Measurements from ENCODE around the gene GJA3. TPM values are rescaled to one million over a fixed set of nuclear protein-coding genes. Genes with fewer than 3 reads are reported as not detected.
A peak's percentile ranks its signal among the peaks of the same experiment; 100 is the strongest.

GJA3 gene
- total RNA-seq = under 1 TPM in 1 of 3 donors, not detected in 2; 0.18 TPM
- total RNA-seq (2013) = 0.09 TPM

DNA sequence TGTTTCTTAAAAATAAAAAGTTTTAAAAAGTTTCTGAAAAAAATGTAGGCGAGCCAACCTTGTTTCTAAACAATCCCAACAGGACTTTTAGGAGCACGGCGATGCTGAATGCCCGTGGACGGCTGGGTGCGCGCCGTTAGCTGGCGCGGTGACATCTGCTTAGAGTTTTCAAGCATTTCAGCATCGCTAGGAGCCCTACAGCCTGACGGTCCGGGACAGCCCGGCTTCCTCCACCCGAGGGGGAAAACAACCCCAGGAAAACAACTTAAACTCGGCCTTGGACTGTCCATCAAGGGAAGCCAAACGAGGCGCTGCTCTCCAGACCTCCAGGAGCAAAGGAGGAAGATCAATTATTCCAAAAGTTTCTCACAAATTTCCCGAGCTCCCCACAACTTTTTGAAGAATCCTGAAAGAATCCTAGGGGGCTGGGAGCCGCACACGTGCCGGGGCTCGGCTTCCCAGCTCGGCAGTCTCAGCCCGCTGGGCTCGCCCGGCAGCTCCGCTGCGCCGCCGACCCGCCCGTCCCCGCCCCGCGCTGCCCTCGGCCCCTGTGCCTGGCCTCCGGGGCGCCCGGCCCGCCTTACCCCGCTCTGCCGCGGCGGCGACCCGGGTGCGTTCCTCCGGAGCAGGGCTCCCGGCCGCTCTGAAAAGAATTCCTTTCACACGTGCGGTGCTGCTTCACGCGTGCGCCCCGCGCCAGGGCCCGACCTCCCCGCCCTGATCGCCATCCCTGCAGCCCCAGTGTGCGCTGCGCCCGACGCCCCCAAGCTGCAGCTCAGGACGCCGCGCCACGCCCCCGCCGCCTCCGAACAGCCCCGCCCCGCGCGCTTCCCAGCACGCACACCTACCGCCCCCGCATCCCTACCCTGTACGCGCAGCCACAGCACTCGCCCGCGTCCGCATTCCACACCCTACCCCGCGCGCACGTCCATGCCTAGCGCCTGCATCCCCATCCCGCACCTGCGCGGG is at the start of gene GJA3:
TSS of gene GJA3 (minus strand) at position 747 of the 969 bp plus-strand sequence. CDS start 17,764 bp downstream, outside the sequence.
- no peaks in the 10 kb centered on the region for H3K9me3 ChIP-seq (ENCODE audit: control insufficient read depth, insufficient read depth, low read length)
- H3K4me3 ChIP-seq (ENCODE audit: low read length) = peak within 1 kb of the TSS; percentile 23
- intact Hi-C loops (cut with micrococcal nuclease) = no loop called here
- no peaks in the 10 kb centered on the region for H3K36me3 ChIP-seq (ENCODE audit: control insufficient read depth, insufficient read depth, low read length)
- Mint-ChIP-seq H3K9me3 (no peaks in the 10 kb centered on the region), H3K4me3 (peak within 1 kb of the TSS; percentile 83), H3K27me3 (ENCODE audit: low read depth in 2 of 2) (peaks cover 30 to 39% of the 10 kb centered on the region in 2 donors), H3K36me3 (no peaks in the 10 kb centered on the region), H3K27ac (no peak within 1 kb of the TSS), H3K4me1 (peaks cover 4 to 13% of the 10 kb centered on the region in 2 donors)
- peak; percentile 45 to 47 (median 46) for ATAC-seq
- peaks cover 10% of the 10 kb centered on the region for H3K4me1 ChIP-seq (ENCODE audit: control insufficient read depth, insufficient read depth, low read length)
- no peak within 1 kb of the TSS for H3K27ac ChIP-seq (ENCODE audit: low read length)
- H3K27me3 ChIP-seq (ENCODE audit: control insufficient read depth, insufficient read depth, low read length) = peaks cover 26% of the 10 kb centered on the region
- TF ChIP-seq, protein P1, sequence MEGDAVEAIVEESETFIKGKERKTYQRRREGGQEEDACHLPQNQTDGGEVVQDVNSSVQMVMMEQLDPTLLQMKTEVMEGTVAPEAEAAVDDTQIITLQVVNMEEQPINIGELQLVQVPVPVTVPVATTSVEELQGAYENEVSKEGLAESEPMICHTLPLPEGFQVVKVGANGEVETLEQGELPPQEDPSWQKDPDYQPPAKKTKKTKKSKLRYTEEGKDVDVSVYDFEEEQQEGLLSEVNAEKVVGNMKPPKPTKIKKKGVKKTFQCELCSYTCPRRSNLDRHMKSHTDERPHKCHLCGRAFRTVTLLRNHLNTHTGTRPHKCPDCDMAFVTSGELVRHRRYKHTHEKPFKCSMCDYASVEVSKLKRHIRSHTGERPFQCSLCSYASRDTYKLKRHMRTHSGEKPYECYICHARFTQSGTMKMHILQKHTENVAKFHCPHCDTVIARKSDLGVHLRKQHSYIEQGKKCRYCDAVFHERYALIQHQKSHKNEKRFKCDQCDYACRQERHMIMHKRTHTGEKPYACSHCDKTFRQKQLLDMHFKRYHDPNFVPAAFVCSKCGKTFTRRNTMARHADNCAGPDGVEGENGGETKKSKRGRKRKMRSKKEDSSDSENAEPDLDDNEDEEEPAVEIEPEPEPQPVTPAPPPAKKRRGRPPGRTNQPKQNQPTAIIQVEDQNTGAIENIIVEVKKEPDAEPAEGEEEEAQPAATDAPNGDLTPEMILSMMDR (IDR thresholded peaks at IDR 0.05) = no peak
- WGBS (ENCODE audit: insufficient coverage) = 1% methylated on average over 93 of the region's 93 CpGs
- DNase-seq = peak in 1 of 2 donors; percentile 69

DNA sequence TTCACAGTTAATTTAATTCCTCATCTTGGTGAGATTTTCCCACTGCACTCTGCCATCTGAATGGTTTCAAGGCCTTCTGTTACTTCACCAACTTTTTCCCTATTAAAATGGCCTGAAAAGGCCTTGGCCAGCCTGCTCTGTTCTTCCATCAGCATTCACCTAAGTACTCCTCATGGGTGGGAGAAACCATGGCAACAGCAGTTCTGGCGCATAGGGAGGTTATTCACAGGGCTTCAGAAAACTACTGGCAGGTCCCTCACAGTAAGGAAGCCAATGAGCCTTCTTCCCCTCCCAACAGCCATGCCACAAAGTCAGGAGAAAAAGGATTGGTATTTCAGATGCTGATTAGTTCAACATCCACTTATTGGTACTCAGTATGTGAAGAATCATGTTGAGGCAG is 49.1 kb upstream of the GJA3 start:
- WGBS (ENCODE audit: insufficient coverage) = 93% methylated on average over 1 of the region's 1 CpG
- ATAC-seq = no peak
- Histone ChIP-seq H3K4me1 (ENCODE audit: control insufficient read depth, insufficient read depth, low read length) (no peaks in the 10 kb centered on the region), H3K4me3 (ENCODE audit: low read length) (no peak overlapping the region), H3K36me3 (ENCODE audit: control insufficient read depth, insufficient read depth, low read length) (no peaks in the 10 kb centered on the region), H3K27ac (ENCODE audit: low read length) (no peak overlapping the region), H3K9me3 (ENCODE audit: control insufficient read depth, insufficient read depth, low read length) (peaks cover 2% of the 10 kb centered on the region), H3K27me3 (ENCODE audit: control insufficient read depth, insufficient read depth, low read length) (peaks cover 3% of the 10 kb centered on the region)
- intact Hi-C loops (cut with micrococcal nuclease) = no loop called here
- no peak overlapping the region for H3K27ac Mint-ChIP-seq
- TF ChIP-seq, protein P1 (IDR thresholded peaks at IDR 0.05) = no peak
- H3K4me3 Mint-ChIP-seq = no peak overlapping the region
- no peaks in the 10 kb centered on the region for H3K36me3 Mint-ChIP-seq
- H3K4me1 Mint-ChIP-seq = no peaks in the 10 kb centered on the region
- H3K9me3 Mint-ChIP-seq = peaks cover 0 to 2% of the 10 kb centered on the region in 2 donors
- no peak for DNase-seq
- peaks cover 24 to 29% of the 10 kb centered on the region in 2 donors for H3K27me3 Mint-ChIP-seq (ENCODE audit: low read depth in 2 of 2)

DNA sequence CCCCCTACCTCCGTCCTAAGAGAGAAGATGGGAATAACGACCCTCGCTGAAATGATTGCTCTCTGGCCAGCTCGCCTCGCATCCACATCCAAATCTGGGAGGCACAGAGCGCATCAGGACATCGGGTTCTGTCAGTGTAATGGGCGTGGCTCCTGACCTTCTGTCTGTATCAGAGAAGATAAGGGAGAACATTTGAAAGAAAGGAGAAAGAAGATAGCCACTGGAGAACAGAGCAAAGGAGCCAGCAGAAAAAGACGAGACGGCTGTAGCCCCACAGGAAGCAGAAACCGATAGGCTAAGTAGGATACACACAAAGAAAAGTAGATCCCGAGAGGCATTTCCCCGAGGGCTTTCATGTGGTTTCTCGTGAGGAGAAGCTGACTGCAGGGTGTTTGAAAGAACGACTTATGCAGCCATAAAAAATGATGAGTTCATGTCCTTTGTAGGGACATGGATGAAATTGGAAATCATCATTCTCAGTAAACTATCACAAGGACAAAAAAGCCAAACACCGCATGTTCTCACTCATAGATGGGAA is 45.9 kb upstream of the GJA3 start:
- H3K27ac ChIP-seq (ENCODE audit: low read length) = no peak overlapping the region
- no peaks in the 10 kb centered on the region for H3K4me1 Mint-ChIP-seq
- H3K4me3 ChIP-seq (ENCODE audit: low read length) = no peak overlapping the region
- H3K9me3 ChIP-seq (ENCODE audit: control insufficient read depth, insufficient read depth, low read length) = no peaks in the 10 kb centered on the region
- no peaks in the 10 kb centered on the region for H3K27me3 ChIP-seq (ENCODE audit: control insufficient read depth, insufficient read depth, low read length)
- no peak for ATAC-seq
- intact Hi-C loops (cut with micrococcal nuclease) = no loop called here
- H3K9me3 Mint-ChIP-seq = no peaks in the 10 kb centered on the region
- TF ChIP-seq, protein P1 (IDR thresholded peaks at IDR 0.05) = no peak
- no peak overlapping the region for H3K27ac Mint-ChIP-seq
- no peaks in the 10 kb centered on the region for H3K4me1 ChIP-seq (ENCODE audit: control insufficient read depth, insufficient read depth, low read length)
- peaks cover 13 to 23% of the 10 kb centered on the region in 2 donors for H3K27me3 Mint-ChIP-seq (ENCODE audit: low read depth in 2 of 2)
- no peak overlapping the region for H3K4me3 Mint-ChIP-seq
- WGBS (ENCODE audit: insufficient coverage) = 75% methylated on average over 14 of the region's 16 CpGs
- no peaks in the 10 kb centered on the region for H3K36me3 ChIP-seq (ENCODE audit: control insufficient read depth, insufficient read depth, low read length)
- no peak for DNase-seq
- no peaks in the 10 kb centered on the region for H3K36me3 Mint-ChIP-seq

Data from natural killer cell (primary cell).